RPMI8226 (cell line): ENCODE results near the gene LAMA1.
"Not testable (repeated sequence)": the region's sequence is repeated elsewhere in the genome, so short reads cannot be mapped to it uniquely, and the experiment has no call there.

Experiments
- DNase-seq: peaks from one replicate; pipeline ENCODE4 v3.0.0-alpha.2; 2015

The LAMA1 gene

GRCh38 chr18:6947338-6948030, 170.1 kb downstream of the LAMA1 start:
- no peak for DNase-seq

GRCh38 chr18:6943143-6943542, 174.5 kb downstream of the LAMA1 start:
- no peak for DNase-seq

GRCh38 chr18:6942742-6943141, 174.9 kb downstream of the LAMA1 start:
- no peak for DNase-seq

- DNase-seq = peak; percentile 12
Measured at GRCh38 chr18:6941996-6942395, 175.6 kb downstream of the LAMA1 start.

- no peak for DNase-seq
Measured at GRCh38 chr18:6940451-6940850, 177.1 kb downstream of the LAMA1 start.

- no peak for DNase-seq
Measured at GRCh38 chr18:6939972-6940371, 177.6 kb downstream of the LAMA1 start.

- DNase-seq = not testable (repeated sequence)
Measured at GRCh38 chr18:6938403-6938802, 179.2 kb downstream of the LAMA1 start.

- DNase-seq = no peak
Measured at GRCh38 chr18:6938003-6938402, 179.6 kb downstream of the LAMA1 start.

GRCh38 chr18:6934859-6935258, 182.7 kb downstream of the LAMA1 start:
- DNase-seq = no peak

GRCh38 chr18:6929370-6930102, 188.1 kb downstream of the LAMA1 start:
- peak; percentile 57 for DNase-seq

GRCh38 chr18:6928359-6928758, 189.2 kb downstream of the LAMA1 start:
- no peak for DNase-seq

- no peak for DNase-seq
Measured at GRCh38 chr18:6927153-6927552, 190.4 kb downstream of the LAMA1 start.

- no peak for DNase-seq
Measured at GRCh38 chr18:6923220-6923619, 194.4 kb downstream of the LAMA1 start.

- no peak for DNase-seq
Measured at GRCh38 chr18:6921571-6921970, 196.0 kb downstream of the LAMA1 start.

GRCh38 chr18:6920099-6920955, 197.3 kb downstream of the LAMA1 start:
- DNase-seq = peak; percentile 69

GRCh38 chr18:6917072-6917471, 200.5 kb downstream of the LAMA1 start:
- DNase-seq = no peak

GRCh38 chr18:6901286-6901926, 216.2 kb downstream of the LAMA1 start:
- DNase-seq = no peak

- DNase-seq = no peak
Measured at GRCh38 chr18:6891788-6892187, 225.8 kb downstream of the LAMA1 start.
